Measurements from ENCODE around the gene SLC6A7.

DNA sequence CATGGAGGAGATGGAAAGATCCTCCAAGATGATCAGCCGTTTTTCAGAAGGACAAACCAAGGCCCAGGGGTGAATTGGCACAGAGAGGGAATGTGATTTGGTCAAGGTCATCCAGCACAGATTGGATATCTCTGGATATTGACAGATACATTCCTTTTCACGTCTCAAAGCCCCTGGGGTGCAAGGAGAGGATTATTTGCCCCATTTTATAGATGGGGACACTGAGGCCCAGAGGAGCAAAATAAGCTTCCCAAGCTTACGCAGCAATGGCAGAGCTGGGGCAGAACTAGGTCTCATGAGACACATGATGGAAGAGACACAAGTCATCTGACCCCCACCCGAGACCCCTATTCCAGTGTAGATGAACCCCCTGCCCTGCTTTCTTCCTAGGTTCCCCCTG lies 33.3 kb upstream of the SLC6A7 start:
- TF ChIP-seq, protein P1, sequence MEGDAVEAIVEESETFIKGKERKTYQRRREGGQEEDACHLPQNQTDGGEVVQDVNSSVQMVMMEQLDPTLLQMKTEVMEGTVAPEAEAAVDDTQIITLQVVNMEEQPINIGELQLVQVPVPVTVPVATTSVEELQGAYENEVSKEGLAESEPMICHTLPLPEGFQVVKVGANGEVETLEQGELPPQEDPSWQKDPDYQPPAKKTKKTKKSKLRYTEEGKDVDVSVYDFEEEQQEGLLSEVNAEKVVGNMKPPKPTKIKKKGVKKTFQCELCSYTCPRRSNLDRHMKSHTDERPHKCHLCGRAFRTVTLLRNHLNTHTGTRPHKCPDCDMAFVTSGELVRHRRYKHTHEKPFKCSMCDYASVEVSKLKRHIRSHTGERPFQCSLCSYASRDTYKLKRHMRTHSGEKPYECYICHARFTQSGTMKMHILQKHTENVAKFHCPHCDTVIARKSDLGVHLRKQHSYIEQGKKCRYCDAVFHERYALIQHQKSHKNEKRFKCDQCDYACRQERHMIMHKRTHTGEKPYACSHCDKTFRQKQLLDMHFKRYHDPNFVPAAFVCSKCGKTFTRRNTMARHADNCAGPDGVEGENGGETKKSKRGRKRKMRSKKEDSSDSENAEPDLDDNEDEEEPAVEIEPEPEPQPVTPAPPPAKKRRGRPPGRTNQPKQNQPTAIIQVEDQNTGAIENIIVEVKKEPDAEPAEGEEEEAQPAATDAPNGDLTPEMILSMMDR (IDR thresholded peaks at IDR 0.05) = no peak
- no peak for TF ChIP-seq EZH2phosphoT487 (IDR thresholded peaks at IDR 0.05; ENCODE audit: borderline replicate concordance, low read depth)
